ENCODE measurements around the gene RYR2. TPM values are rescaled to one million over a fixed set of nuclear protein-coding genes. Genes with fewer than 3 reads are reported as not detected.
"Not testable (repeated sequence)": the region's sequence is repeated elsewhere in the genome, so short reads cannot be mapped to it uniquely, and the experiment has no call there.

Gene RYR2
- total RNA-seq, 2 donors from 2014 or later: 0.15 to 0.26 TPM

- no peak for ATAC-seq (replicated peaks)
- H3K4me1 Mint-ChIP-seq: no peaks in the 10 kb centered on the region
Measured at GRCh38 chr1:237124856-237125462, 83.0 kb downstream of the RYR2 start.

GRCh38 chr1:237126180-237126579 lies 84.2 kb downstream of the RYR2 start:
- peaks cover 8% of the 10 kb centered on the region for H3K27me3 Mint-ChIP-seq
- H3K4me1 Mint-ChIP-seq: no peaks in the 10 kb centered on the region
- peaks cover 12% of the 10 kb centered on the region for H3K9me3 Mint-ChIP-seq
- no peak overlapping the region for H3K27ac Mint-ChIP-seq
- H3K4me3 Mint-ChIP-seq: no peak overlapping the region
- no peaks in the 10 kb centered on the region for H3K36me3 Mint-ChIP-seq (ENCODE audit: low read depth)
- no peak for ATAC-seq (replicated peaks)

More at GRCh38 chr1:237124856-237125462, 83.0 kb downstream of the RYR2 start:
- peaks cover 11% of the 10 kb centered on the region for H3K27me3 Mint-ChIP-seq
- no peak overlapping the region for H3K4me3 Mint-ChIP-seq
- H3K9me3 Mint-ChIP-seq: peaks cover 11% of the 10 kb centered on the region
- no peaks in the 10 kb centered on the region for H3K36me3 Mint-ChIP-seq (ENCODE audit: low read depth)
- H3K27ac Mint-ChIP-seq: no peak overlapping the region

- not testable (repeated sequence) for H3K27me3 Mint-ChIP-seq; H3K36me3 Mint-ChIP-seq (ENCODE audit: low read depth); ATAC-seq (replicated peaks); H3K4me1 Mint-ChIP-seq; H3K27ac Mint-ChIP-seq; H3K4me3 Mint-ChIP-seq
- H3K9me3 Mint-ChIP-seq: peaks cover 13% of the 10 kb centered on the region
Measured at GRCh38 chr1:237127301-237127700, 85.3 kb downstream of the RYR2 start.

GRCh38 chr1:237133921-237134320 lies 91.9 kb downstream of the RYR2 start:
- ATAC-seq (replicated peaks): no peak
- Mint-ChIP-seq H3K27ac (no peak overlapping the region), H3K4me3 (no peak overlapping the region), H3K9me3 (peaks cover 17% of the 10 kb centered on the region), H3K27me3 (peaks cover 7% of the 10 kb centered on the region), H3K36me3 (ENCODE audit: low read depth) (no peaks in the 10 kb centered on the region), H3K4me1 (no peaks in the 10 kb centered on the region)

GRCh38 chr1:237134929-237135328 lies 92.9 kb downstream of the RYR2 start:
- no peak overlapping the region for H3K4me3 Mint-ChIP-seq
- H3K27ac Mint-ChIP-seq: no peak overlapping the region
- H3K36me3 Mint-ChIP-seq (ENCODE audit: low read depth): no peaks in the 10 kb centered on the region
- H3K4me1 Mint-ChIP-seq: no peaks in the 10 kb centered on the region
- no peak for ATAC-seq (replicated peaks)
- H3K27me3 Mint-ChIP-seq: peaks cover 7% of the 10 kb centered on the region
- H3K9me3 Mint-ChIP-seq: peaks cover 13% of the 10 kb centered on the region

- Mint-ChIP-seq H3K9me3 (peaks cover 4% of the 10 kb centered on the region), H3K4me1 (no peaks in the 10 kb centered on the region), H3K4me3 (no peak overlapping the region), H3K36me3 (ENCODE audit: low read depth) (no peaks in the 10 kb centered on the region), H3K27ac (no peak overlapping the region), H3K27me3 (peaks cover 7% of the 10 kb centered on the region)
- ATAC-seq (replicated peaks): no peak
Measured at GRCh38 chr1:237138551-237138950, 96.6 kb downstream of the RYR2 start.

GRCh38 chr1:237139732-237140131 lies 97.7 kb downstream of the RYR2 start:
- no peak for ATAC-seq (replicated peaks)
- Mint-ChIP-seq H3K9me3 (no peaks in the 10 kb centered on the region), H3K27me3 (peaks cover 7% of the 10 kb centered on the region), H3K4me1 (no peaks in the 10 kb centered on the region), H3K27ac (no peak overlapping the region), H3K36me3 (ENCODE audit: low read depth) (no peaks in the 10 kb centered on the region), H3K4me3 (no peak overlapping the region)

- Mint-ChIP-seq H3K27me3 (peaks cover 10% of the 10 kb centered on the region), H3K4me3 (no peak overlapping the region), H3K27ac (no peak overlapping the region), H3K36me3 (ENCODE audit: low read depth) (no peaks in the 10 kb centered on the region), H3K4me1 (no peaks in the 10 kb centered on the region), H3K9me3 (no peaks in the 10 kb centered on the region)
- ATAC-seq (replicated peaks): no peak
Measured at GRCh38 chr1:237140986-237141385, 99.0 kb downstream of the RYR2 start.

GRCh38 chr1:237141502-237141901 lies 99.5 kb downstream of the RYR2 start:
- no peak for ATAC-seq (replicated peaks)
- Mint-ChIP-seq H3K4me1 (no peaks in the 10 kb centered on the region), H3K9me3 (no peaks in the 10 kb centered on the region), H3K36me3 (ENCODE audit: low read depth) (no peaks in the 10 kb centered on the region), H3K27me3 (peaks cover 10% of the 10 kb centered on the region), H3K4me3 (no peak overlapping the region), H3K27ac (no peak overlapping the region)

GRCh38 chr1:237145379-237146135 lies 103.6 kb downstream of the RYR2 start:
- Mint-ChIP-seq H3K27me3 (peaks cover 10% of the 10 kb centered on the region), H3K4me3 (no peak overlapping the region), H3K4me1 (no peaks in the 10 kb centered on the region), H3K9me3 (no peaks in the 10 kb centered on the region), H3K36me3 (ENCODE audit: low read depth) (no peaks in the 10 kb centered on the region), H3K27ac (no peak overlapping the region)
- ATAC-seq (replicated peaks): no peak

- H3K4me3 Mint-ChIP-seq: no peak overlapping the region
- no peaks in the 10 kb centered on the region for H3K36me3 Mint-ChIP-seq (ENCODE audit: low read depth)
- ATAC-seq (replicated peaks): no peak
- no peak overlapping the region for H3K27ac Mint-ChIP-seq
- no peaks in the 10 kb centered on the region for H3K9me3 Mint-ChIP-seq
- no peaks in the 10 kb centered on the region for H3K4me1 Mint-ChIP-seq
- H3K27me3 Mint-ChIP-seq: peaks cover 10% of the 10 kb centered on the region
Measured at GRCh38 chr1:237146241-237146640, 104.3 kb downstream of the RYR2 start.

- Mint-ChIP-seq H3K9me3 (no peaks in the 10 kb centered on the region), H3K36me3 (ENCODE audit: low read depth) (no peaks in the 10 kb centered on the region), H3K27ac (no peak overlapping the region), H3K27me3 (peaks cover 6% of the 10 kb centered on the region), H3K4me3 (no peak overlapping the region), H3K4me1 (no peaks in the 10 kb centered on the region)
- ATAC-seq (replicated peaks): no peak
Measured at GRCh38 chr1:237149857-237150256, 107.9 kb downstream of the RYR2 start.

- H3K9me3 Mint-ChIP-seq; H3K36me3 Mint-ChIP-seq (ENCODE audit: low read depth); ATAC-seq (replicated peaks); H3K4me1 Mint-ChIP-seq; H3K27ac Mint-ChIP-seq; H3K27me3 Mint-ChIP-seq; H3K4me3 Mint-ChIP-seq: not testable (repeated sequence)
Measured at GRCh38 chr1:237151979-237152378, 110.0 kb downstream of the RYR2 start.

- no peaks in the 10 kb centered on the region for H3K9me3 Mint-ChIP-seq
- peaks cover 3% of the 10 kb centered on the region for H3K27me3 Mint-ChIP-seq
- H3K36me3 Mint-ChIP-seq (ENCODE audit: low read depth): no peaks in the 10 kb centered on the region
- H3K27ac Mint-ChIP-seq: no peak overlapping the region
- ATAC-seq (replicated peaks): no peak
- no peak overlapping the region for H3K4me3 Mint-ChIP-seq
- H3K4me1 Mint-ChIP-seq: no peaks in the 10 kb centered on the region
Measured at GRCh38 chr1:237152506-237153335, 110.7 kb downstream of the RYR2 start.

GRCh38 chr1:237154157-237154556 lies 112.2 kb downstream of the RYR2 start:
- H3K27me3 Mint-ChIP-seq: peaks cover 3% of the 10 kb centered on the region
- no peaks in the 10 kb centered on the region for H3K9me3 Mint-ChIP-seq
- H3K27ac Mint-ChIP-seq: no peak overlapping the region
- H3K4me1 Mint-ChIP-seq: no peaks in the 10 kb centered on the region
- no peak overlapping the region for H3K4me3 Mint-ChIP-seq
- no peak for ATAC-seq (replicated peaks)
- H3K36me3 Mint-ChIP-seq (ENCODE audit: low read depth): no peaks in the 10 kb centered on the region
